Panc1 (cell line): ENCODE data around the gene RAD9B. TPM values are rescaled to one million over a fixed set of nuclear protein-coding genes. Genes with fewer than 3 reads are reported as not detected.

Source experiments
- ATAC-seq: fragments of 200-7000 bp; cut with Tn5 transposase; 2 replicates; pipeline ENCODE4 v1.9.1; 2020; ENCODE audit warnings: mild to moderate bottlenecking, moderate library complexity
- BruUV-seq: library from RNA; stranded (reverse); fragments of 400-500 nt; replicated peaks from 2 replicates; lab custom pipeline; 2021; lab: Mats Ljungman, UMichigan
- CTCF ChIA-PET: fragments of 300-600 bp; sonication (Branson Sonifier 250); formaldehyde crosslinking; loops from one replicate; lab custom pipeline; 2022; ENCODE audit warnings: antibody characterized with exemption; lab: Charles Lee
- POLR2A ChIA-PET: fragments of 300-600 bp; sonication (Branson Sonifier 250); formaldehyde crosslinking; loops from one replicate; lab custom pipeline; 2022; ENCODE audit warnings: antibody characterized with exemption; lab: Charles Lee
- DNase-seq: peaks from one replicate; pipeline ENCODE4 v3.0.0-alpha.2; 2010; ENCODE audit warnings: low read depth, low spot score
- H3K27ac ChIP-seq: 2 replicates; pipeline ENCODE4 v1.5.1; 2011; ENCODE audit warnings: mild to moderate bottlenecking, low read length, inconsistent platforms
- H3K27me3 ChIP-seq: fragments of 200-500 bp; sonication (Bioruptor generic); 2 replicates; pipeline ENCODE4 v1.6.0; 2014; ENCODE audit warnings: low read length, inconsistent platforms; ENCODE audit not compliant: control insufficient read depth, insufficient read depth
- H3K36me3 ChIP-seq: fragments of 200-500 bp; sonication (Bioruptor generic); 2 replicates; pipeline ENCODE4 v1.5.1; 2014; ENCODE audit warnings: inconsistent platforms, mild to moderate bottlenecking, low read length, moderate library complexity; ENCODE audit not compliant: control insufficient read depth, insufficient read depth
- H3K4me1 ChIP-seq: 2 replicates; pipeline ENCODE4 v1.5.1; 2011; ENCODE audit warnings: inconsistent platforms, mild to moderate bottlenecking, low read length, moderate library complexity; ENCODE audit not compliant: control insufficient read depth, insufficient read depth
- H3K4me3 ChIP-seq, 2 experiments: 2 replicates each; pipeline ENCODE4 v1.5.1; 2011 to 2012; ENCODE audit warnings: low read depth in 2 of 2, low read length in 2 of 2, mild to moderate bottlenecking in 2 of 2, inconsistent platforms in 1 of 2, moderate library complexity in 1 of 2
- H3K9me3 ChIP-seq: fragments of 200-500 bp; sonication (Bioruptor generic); 2 replicates; pipeline ENCODE4 v1.5.1; 2014; ENCODE audit warnings: low read depth, mild to moderate bottlenecking, inconsistent platforms, low read length, moderate library complexity; ENCODE audit not compliant: control insufficient read depth, insufficient read depth
- CTCF ChIP-seq: fragments of 450-650 bp; IDR thresholded peaks from 2 replicates; pipeline ENCODE4 v1.5.1; 2017; ENCODE audit warnings: mild to moderate bottlenecking
- POLR2AphosphoS5 ChIP-seq: IDR thresholded peaks from 2 replicates; pipeline ENCODE4 v1.6.1; 2012; ENCODE audit warnings: mild to moderate bottlenecking, low read depth, low read length, moderate library complexity
- SIN3A ChIP-seq: IDR thresholded peaks from 2 replicates; pipeline ENCODE4 v1.6.1; 2012; ENCODE audit warnings: low read depth, mild to moderate bottlenecking, low read length, moderate library complexity, borderline replicate concordance; ENCODE audit not compliant: insufficient read depth
- TCF7L2 ChIP-seq: IDR thresholded peaks from 2 replicates; pipeline ENCODE4 v1.6.1; 2011; ENCODE audit warnings: mild to moderate bottlenecking, low read depth, low read length, inconsistent platforms
- in situ Hi-C: cut with HindIII; loops from 2 replicates; pipeline ENCODE4 v1.10.0; 2016; ENCODE audit warnings: low sequenced_read_pairs, low pct_unique_long_range_greater_than_20kb
- intact Hi-C: fragments of 100-400 bp; cut with micrococcal nuclease; formaldehyde crosslinking; loops from one replicate; pipeline ENCODE4 v1.10.0; 2022; ENCODE audit not compliant: unreplicated experiment
- total RNA-seq: library from RNA; stranded (reverse); gene quantifications from one replicate; pipeline ENCODE4 v1.2.1, GENCODE V29; 2021; ENCODE audit not compliant: unreplicated experiment
- TF ChIP-seq, protein P1 (sequence below), 2 experiments: IDR thresholded peaks; 2 replicates each; pipeline ENCODE4 v1.6.1; 2011 to 2012; ENCODE audit warnings: low read depth in 2 of 2, control low read depth in 1 of 2, low read length in 1 of 2, mild to moderate bottlenecking in 1 of 2, moderate library complexity in 1 of 2; ENCODE audit not compliant: insufficient read depth in 1 of 2

The RAD9B gene
- total RNA-seq, 1 experiment from 2014 or later, result 0.98 TPM

DNA sequence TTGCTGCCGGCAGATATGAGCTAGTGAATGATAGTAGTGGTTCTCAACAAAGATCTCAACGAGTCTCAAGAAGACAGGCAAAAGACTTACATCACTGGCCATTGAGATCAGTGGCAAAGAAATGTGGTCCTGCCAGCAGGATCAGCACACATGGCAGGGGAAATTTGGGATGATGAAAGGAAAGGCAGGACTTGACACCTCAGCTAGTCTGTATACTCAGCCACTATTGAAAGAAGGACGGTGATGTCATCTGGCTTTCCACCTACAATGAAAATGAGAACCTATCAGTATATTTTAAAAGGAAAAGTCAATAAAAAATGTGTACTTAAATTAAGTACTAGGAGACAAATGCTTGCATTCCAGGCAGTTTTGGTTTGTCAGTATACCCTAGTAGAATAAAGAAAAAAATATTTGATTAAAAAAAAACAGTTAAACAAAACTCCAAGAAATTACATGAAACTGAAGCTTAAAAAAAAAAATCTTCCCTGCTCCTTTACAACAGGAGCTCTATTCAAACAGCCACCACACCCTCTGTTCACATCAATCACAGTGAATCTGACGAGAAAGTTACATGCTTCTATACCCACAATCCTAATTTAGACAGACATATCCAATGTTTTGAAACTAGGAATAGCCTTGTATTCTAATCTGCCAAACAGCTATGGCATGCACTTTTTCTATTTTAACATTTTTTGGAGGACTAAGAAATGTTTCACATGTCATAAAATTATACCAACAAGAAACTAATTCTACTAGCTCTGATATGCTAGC is 34.9 kb downstream of the RAD9B start:
- H3K9me3 ChIP-seq, result no peaks in the 10 kb centered on the region
- H3K27ac ChIP-seq, result no peak overlapping the region
- H3K36me3 ChIP-seq, result peaks cover 8% of the 10 kb centered on the region; the same call in 1 of the 2 replicates
- intact Hi-C loops (no loop called here), in situ Hi-C loops (no loop called here)
- POLR2A ChIA-PET, result interaction anchor here (0.6 kb wide), 1 partner anchor 24 kb away, joined by 3 read pairs; no protein-coding TSS in a partner anchor
- ATAC-seq (no peak), DNase-seq (no peak)
- CTCF ChIA-PET, result interaction anchor here (1.0 kb wide), 1 partner anchor 68 kb away, joined by 3 read pairs; the partner anchor contains the start of genes FAM216A and GPN3
- no peak overlapping the region for H3K4me3 ChIP-seq
- TF ChIP-seq TCF7L2, result no peak
- TF ChIP-seq, protein P1, sequence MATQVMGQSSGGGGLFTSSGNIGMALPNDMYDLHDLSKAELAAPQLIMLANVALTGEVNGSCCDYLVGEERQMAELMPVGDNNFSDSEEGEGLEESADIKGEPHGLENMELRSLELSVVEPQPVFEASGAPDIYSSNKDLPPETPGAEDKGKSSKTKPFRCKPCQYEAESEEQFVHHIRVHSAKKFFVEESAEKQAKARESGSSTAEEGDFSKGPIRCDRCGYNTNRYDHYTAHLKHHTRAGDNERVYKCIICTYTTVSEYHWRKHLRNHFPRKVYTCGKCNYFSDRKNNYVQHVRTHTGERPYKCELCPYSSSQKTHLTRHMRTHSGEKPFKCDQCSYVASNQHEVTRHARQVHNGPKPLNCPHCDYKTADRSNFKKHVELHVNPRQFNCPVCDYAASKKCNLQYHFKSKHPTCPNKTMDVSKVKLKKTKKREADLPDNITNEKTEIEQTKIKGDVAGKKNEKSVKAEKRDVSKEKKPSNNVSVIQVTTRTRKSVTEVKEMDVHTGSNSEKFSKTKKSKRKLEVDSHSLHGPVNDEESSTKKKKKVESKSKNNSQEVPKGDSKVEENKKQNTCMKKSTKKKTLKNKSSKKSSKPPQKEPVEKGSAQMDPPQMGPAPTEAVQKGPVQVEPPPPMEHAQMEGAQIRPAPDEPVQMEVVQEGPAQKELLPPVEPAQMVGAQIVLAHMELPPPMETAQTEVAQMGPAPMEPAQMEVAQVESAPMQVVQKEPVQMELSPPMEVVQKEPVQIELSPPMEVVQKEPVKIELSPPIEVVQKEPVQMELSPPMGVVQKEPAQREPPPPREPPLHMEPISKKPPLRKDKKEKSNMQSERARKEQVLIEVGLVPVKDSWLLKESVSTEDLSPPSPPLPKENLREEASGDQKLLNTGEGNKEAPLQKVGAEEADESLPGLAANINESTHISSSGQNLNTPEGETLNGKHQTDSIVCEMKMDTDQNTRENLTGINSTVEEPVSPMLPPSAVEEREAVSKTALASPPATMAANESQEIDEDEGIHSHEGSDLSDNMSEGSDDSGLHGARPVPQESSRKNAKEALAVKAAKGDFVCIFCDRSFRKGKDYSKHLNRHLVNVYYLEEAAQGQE (IDR thresholded peaks at IDR 0.05; ENCODE audit: insufficient read depth in 1 of 2, low read depth in 2 of 2, low read length in 1 of 2), result no peak
- TF ChIP-seq POLR2AphosphoS5, result no peak
- no peak for TF ChIP-seq SIN3A
- no peak for TF ChIP-seq CTCF
- no peaks in the 10 kb centered on the region for H3K27me3 ChIP-seq
- no TSS peak for BruUV-seq
- no peaks in the 10 kb centered on the region for H3K4me1 ChIP-seq

GRCh38 chr12:110537605-110538409 is 35.7 kb downstream of the RAD9B start:
- H3K4me1 ChIP-seq, result no peaks in the 10 kb centered on the region
- H3K4me3 ChIP-seq, result no peak overlapping the region
- H3K9me3 ChIP-seq, result no peaks in the 10 kb centered on the region
- H3K27ac ChIP-seq, result no peak overlapping the region
- ChIA-PET CTCF (interaction anchor here (1.0 kb wide), 1 partner anchor 69 kb away, joined by 3 read pairs; the partner anchor contains the start of genes FAM216A and GPN3), POLR2A (no interaction called here)
- H3K36me3 ChIP-seq, result peaks cover 8% of the 10 kb centered on the region; the same call in 1 of the 2 replicates
- TF ChIP-seq POLR2AphosphoS5 (no peak), TCF7L2 (no peak), SIN3A (no peak), CTCF (no peak)
- TF ChIP-seq, protein P1 (IDR thresholded peaks at IDR 0.05; ENCODE audit: insufficient read depth in 1 of 2, low read depth in 2 of 2, low read length in 1 of 2), result no peak
- no peaks in the 10 kb centered on the region for H3K27me3 ChIP-seq
- intact Hi-C loops (no loop called here), in situ Hi-C loops (no loop called here)
- ATAC-seq (no peak), DNase-seq (no peak)
- BruUV-seq, result no TSS peak
